Natural killer cell treated with Interleukin-12 subunit alpha and Interleukin-12 subunit beta and Interleukin-15 and Interleukin-18, amount 100 ng/mL, for 72 hours (primary cell): ENCODE results near the gene SH3TC2. TPM values are rescaled to one million over a fixed set of nuclear protein-coding genes. Genes with fewer than 3 reads are reported as not detected.

Source experiments
- ATAC-seq, 2 donors: fragments of 150-1000 bp; cut with Tn5 transposase in 1 of 2; sonication (Bioruptor Pico), chemical (Tn5 transposase) in 1 of 2; 2 replicates each; pipeline ENCODE4 v1.10.0; 2021
- DNase-seq: peaks from one replicate; pipeline ENCODE4 v3.0.0; 2022; ENCODE audit warnings: low spot score
- H3K27ac Mint-ChIP-seq, 2 donors: 1 replicate in 1 of 2; 2 replicates in 1 of 2; pipeline ENCODE4 v1.8.0; 2022; ENCODE audit warnings: mixed read lengths in 2 of 2, mild to moderate bottlenecking in 1 of 2, moderate library complexity in 1 of 2
- H3K27me3 Mint-ChIP-seq, 2 donors: 1 replicate in 1 of 2; 2 replicates in 1 of 2; pipeline ENCODE4 v1.8.0; 2022; ENCODE audit warnings: mixed read lengths in 2 of 2
- H3K36me3 Mint-ChIP-seq: one replicate; pipeline ENCODE4 v1.8.0; 2022; ENCODE audit warnings: mixed read lengths
- H3K4me1 Mint-ChIP-seq, 2 donors: 1 replicate in 1 of 2; 2 replicates in 1 of 2; pipeline ENCODE4 v1.8.0; 2022; ENCODE audit warnings: low read depth in 2 of 2, mixed read lengths in 2 of 2, mild to moderate bottlenecking in 1 of 2
- H3K4me3 Mint-ChIP-seq: one replicate; pipeline ENCODE4 v1.8.0; 2022; ENCODE audit warnings: mixed read lengths
- H3K9me3 Mint-ChIP-seq: 2 replicates; pipeline ENCODE4 v1.8.0; 2022; ENCODE audit warnings: mixed read lengths
- total RNA-seq, 2 donors: library from RNA; stranded (reverse); gene quantifications; one replicate each; pipeline ENCODE4 v1.2.3, GENCODE V29; 2022

SH3TC2 gene
- total RNA-seq, 2 donors from 2014 or later = not detected

GRCh38 chr5:149014571-149015031, 48.3 kb downstream of the SH3TC2 start:
- ATAC-seq (no peak), DNase-seq (no peak)
- Mint-ChIP-seq H3K9me3 (no peaks in the 10 kb centered on the region), H3K27me3 (peaks cover 9 to 10% of the 10 kb centered on the region in 2 donors), H3K36me3 (peaks cover 5% of the 10 kb centered on the region), H3K4me1 (peaks cover 11 to 25% of the 10 kb centered on the region in 2 donors), H3K27ac (no peak overlapping the region), H3K4me3 (no peak overlapping the region)

- no peak for ATAC-seq
- no peak overlapping the region for H3K27ac Mint-ChIP-seq
- DNase-seq = no peak
- peaks cover 7 to 19% of the 10 kb centered on the region in 2 donors for H3K4me1 Mint-ChIP-seq
- H3K9me3 Mint-ChIP-seq = no peaks in the 10 kb centered on the region
- H3K36me3 Mint-ChIP-seq = peaks cover 2% of the 10 kb centered on the region
- no peak overlapping the region for H3K4me3 Mint-ChIP-seq
- peaks cover 5 to 6% of the 10 kb centered on the region in 2 donors for H3K27me3 Mint-ChIP-seq
These were observed 49.1 kb downstream of the SH3TC2 start for GRCh38 chr5:149013796-149014195.

DNA sequence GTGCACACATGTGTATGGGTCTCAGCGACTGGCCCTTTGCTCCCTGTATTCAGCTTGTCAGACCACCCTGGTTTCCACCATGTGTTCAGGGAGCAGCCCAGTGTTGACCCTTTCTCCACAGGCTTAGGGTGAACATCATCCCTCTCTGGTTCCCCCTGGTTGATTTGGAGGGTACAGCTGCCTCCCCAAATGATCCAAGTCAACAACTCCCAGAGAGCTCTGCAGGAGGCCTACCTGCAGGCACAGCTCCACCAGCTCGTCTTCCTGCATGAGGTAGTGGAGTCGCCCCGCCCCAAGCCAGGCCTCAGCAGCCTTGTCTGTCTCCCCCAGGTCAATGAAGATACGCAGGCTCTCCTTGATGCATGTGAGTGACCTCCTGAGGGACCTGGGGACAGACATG, 50.5 kb downstream of the SH3TC2 start:
- Mint-ChIP-seq H3K4me3 (no peak overlapping the region), H3K36me3 (no peaks in the 10 kb centered on the region), H3K27me3 (peaks cover 0 to 2% of the 10 kb centered on the region in 2 donors), H3K9me3 (no peaks in the 10 kb centered on the region), H3K27ac (no peak overlapping the region), H3K4me1 (peaks cover 4 to 11% of the 10 kb centered on the region in 2 donors)
- ATAC-seq = peak; percentile 17 to 38
- no peak for DNase-seq

DNA sequence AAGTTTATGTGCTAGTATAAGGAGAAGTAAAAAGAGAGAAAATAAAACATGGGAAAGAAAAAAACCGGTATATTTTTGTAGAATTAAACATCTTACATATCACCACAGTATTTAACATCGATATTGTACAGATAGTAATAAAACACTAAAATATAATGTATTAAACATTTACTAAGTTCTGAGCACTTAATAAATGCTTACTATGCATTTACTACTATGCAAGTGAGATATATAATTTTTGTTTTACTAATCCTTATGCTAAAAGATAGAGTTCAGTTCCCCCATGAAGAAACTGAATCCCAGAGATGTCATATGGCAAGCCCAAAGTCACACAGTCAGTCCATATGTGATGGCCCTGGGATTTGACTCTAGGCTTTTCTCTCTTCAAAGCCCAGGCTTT, 51.1 kb downstream of the SH3TC2 start:
- DNase-seq = no peak
- no peak overlapping the region for H3K4me3 Mint-ChIP-seq
- no peaks in the 10 kb centered on the region for H3K36me3 Mint-ChIP-seq
- no peak overlapping the region for H3K27ac Mint-ChIP-seq
- H3K9me3 Mint-ChIP-seq = no peaks in the 10 kb centered on the region
- ATAC-seq = no peak
- H3K4me1 Mint-ChIP-seq = peaks cover 4 to 11% of the 10 kb centered on the region in 2 donors
- peaks cover 0 to 2% of the 10 kb centered on the region in 2 donors for H3K27me3 Mint-ChIP-seq

GRCh38 chr5:149011084-149011483, 51.8 kb downstream of the SH3TC2 start:
- H3K36me3 Mint-ChIP-seq = no peaks in the 10 kb centered on the region
- peaks cover 0 to 2% of the 10 kb centered on the region in 2 donors for H3K27me3 Mint-ChIP-seq
- no peak for DNase-seq
- H3K9me3 Mint-ChIP-seq = no peaks in the 10 kb centered on the region
- H3K4me1 Mint-ChIP-seq = peaks cover 6 to 11% of the 10 kb centered on the region in 2 donors
- H3K27ac Mint-ChIP-seq = no peak overlapping the region
- no peak for ATAC-seq
- H3K4me3 Mint-ChIP-seq = no peak overlapping the region

DNA sequence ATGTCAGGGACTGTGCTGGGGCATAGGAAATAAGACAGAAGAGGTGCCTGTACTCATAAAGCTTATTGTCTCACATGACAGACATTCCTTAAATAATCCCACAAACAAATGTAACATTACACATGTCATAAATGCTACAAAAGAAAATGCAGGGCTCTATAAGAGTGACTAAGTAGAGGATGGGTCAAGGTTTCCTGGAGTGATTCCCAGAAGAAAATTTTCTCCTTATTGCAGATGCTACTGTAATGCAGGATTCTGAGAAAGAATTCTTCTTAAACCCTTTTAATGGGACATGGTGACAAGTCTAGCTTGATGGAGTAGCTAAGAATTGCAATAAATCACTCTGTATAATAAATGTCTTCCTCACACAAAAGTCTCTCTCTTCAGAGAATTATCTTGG, 55.7 kb downstream of the SH3TC2 start:
- Mint-ChIP-seq H3K4me1 (peaks cover 6% of the 10 kb centered on the region in 2 donors), H3K27ac (no peak overlapping the region)

DNA sequence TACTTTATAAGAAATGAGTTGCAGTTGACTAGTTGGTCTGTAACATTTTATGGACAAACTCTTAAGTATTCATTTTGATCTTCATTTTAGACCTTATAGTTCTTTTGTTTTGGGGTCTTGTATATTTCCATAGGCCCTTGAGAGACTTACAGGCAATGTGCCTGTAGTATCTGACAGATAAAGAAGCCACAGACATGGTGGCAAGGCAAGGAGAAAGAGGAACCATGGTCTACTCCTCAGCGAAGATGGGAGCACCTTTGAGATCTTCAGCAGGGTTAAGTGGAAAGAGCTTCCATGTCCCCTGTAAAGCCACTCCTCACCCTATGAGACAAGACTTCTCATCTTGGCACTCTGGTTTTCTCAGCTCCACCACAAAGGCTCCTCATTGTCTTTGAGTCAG, 56.4 kb downstream of the SH3TC2 start:
- peaks cover 4 to 7% of the 10 kb centered on the region in 2 donors for H3K27me3 Mint-ChIP-seq
- H3K27ac Mint-ChIP-seq = no peak overlapping the region
- no peaks in the 10 kb centered on the region for H3K9me3 Mint-ChIP-seq
- peaks cover 6% of the 10 kb centered on the region in 2 donors for H3K4me1 Mint-ChIP-seq
- DNase-seq (no peak), ATAC-seq (no peak)
- H3K36me3 Mint-ChIP-seq = no peaks in the 10 kb centered on the region
- no peak overlapping the region for H3K4me3 Mint-ChIP-seq

More for the DNA sequence above, 55.7 kb downstream of the SH3TC2 start:
- peaks cover 0 to 2% of the 10 kb centered on the region in 2 donors for H3K27me3 Mint-ChIP-seq
- H3K4me3 Mint-ChIP-seq = no peak overlapping the region
- no peaks in the 10 kb centered on the region for H3K36me3 Mint-ChIP-seq
- no peak for ATAC-seq
- no peaks in the 10 kb centered on the region for H3K9me3 Mint-ChIP-seq
- no peak for DNase-seq

- Mint-ChIP-seq H3K27ac (peak overlapping the region in 1 of 2 donors; percentile 74), H3K4me3 (no peak overlapping the region), H3K4me1 (peaks cover 6% of the 10 kb centered on the region in 2 donors), H3K27me3 (peaks cover 4 to 15% of the 10 kb centered on the region in 2 donors), H3K36me3 (no peaks in the 10 kb centered on the region), H3K9me3 (no peaks in the 10 kb centered on the region)
- ATAC-seq = peak in 1 of 2 donors; percentile 76
- DNase-seq = no peak
These were observed 57.6 kb downstream of the SH3TC2 start for GRCh38 chr5:149005077-149005892.

GRCh38 chr5:149004559-149004958, 58.3 kb downstream of the SH3TC2 start:
- Mint-ChIP-seq H3K27ac (no peak overlapping the region), H3K9me3 (no peaks in the 10 kb centered on the region), H3K4me3 (no peak overlapping the region), H3K4me1 (peaks cover 6% of the 10 kb centered on the region in 2 donors), H3K36me3 (no peaks in the 10 kb centered on the region), H3K27me3 (peaks cover 2 to 22% of the 10 kb centered on the region in 2 donors)
- ATAC-seq (no peak), DNase-seq (no peak)

- Mint-ChIP-seq H3K27ac (no peak overlapping the region), H3K36me3 (no peaks in the 10 kb centered on the region), H3K27me3 (peaks cover 2 to 25% of the 10 kb centered on the region in 2 donors), H3K4me3 (no peak overlapping the region), H3K9me3 (no peaks in the 10 kb centered on the region), H3K4me1 (peaks cover 6% of the 10 kb centered on the region in 2 donors)
- ATAC-seq (no peak), DNase-seq (no peak)
These were observed 59.8 kb downstream of the SH3TC2 start for GRCh38 chr5:149002761-149003689.

- DNase-seq (no peak), ATAC-seq (no peak)
- Mint-ChIP-seq H3K9me3 (no peaks in the 10 kb centered on the region), H3K36me3 (no peaks in the 10 kb centered on the region), H3K27ac (no peak overlapping the region), H3K4me1 (peaks cover 6% of the 10 kb centered on the region in 2 donors), H3K27me3 (peaks cover 2 to 25% of the 10 kb centered on the region in 2 donors), H3K4me3 (no peak overlapping the region)
These were observed 60.8 kb downstream of the SH3TC2 start for GRCh38 chr5:149002053-149002452.

DNA sequence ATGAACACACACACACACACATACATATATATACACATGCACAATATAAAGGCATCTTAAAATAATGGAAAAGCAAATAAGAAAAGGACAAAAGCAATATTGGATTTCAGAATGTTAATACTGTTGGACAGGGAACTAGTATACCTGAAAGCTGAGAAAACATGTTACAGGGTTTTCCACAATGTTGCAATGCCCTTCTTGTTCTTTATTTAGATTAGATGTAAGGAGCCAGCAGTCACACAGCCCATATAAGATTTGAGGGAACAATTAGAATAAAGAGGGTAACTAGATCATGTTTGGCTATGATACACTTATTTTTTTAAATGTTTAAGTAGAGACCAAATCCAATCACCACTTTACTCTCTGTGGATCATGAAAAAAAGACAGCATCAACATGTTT, 61.7 kb downstream of the SH3TC2 start:
- H3K4me1 Mint-ChIP-seq = peaks cover 4 to 6% of the 10 kb centered on the region in 2 donors
- no peaks in the 10 kb centered on the region for H3K36me3 Mint-ChIP-seq
- no peak overlapping the region for H3K27ac Mint-ChIP-seq
- ATAC-seq (no peak), DNase-seq (no peak)
- H3K27me3 Mint-ChIP-seq = peaks cover 2 to 25% of the 10 kb centered on the region in 2 donors
- no peak overlapping the region for H3K4me3 Mint-ChIP-seq
- H3K9me3 Mint-ChIP-seq = no peaks in the 10 kb centered on the region

DNA sequence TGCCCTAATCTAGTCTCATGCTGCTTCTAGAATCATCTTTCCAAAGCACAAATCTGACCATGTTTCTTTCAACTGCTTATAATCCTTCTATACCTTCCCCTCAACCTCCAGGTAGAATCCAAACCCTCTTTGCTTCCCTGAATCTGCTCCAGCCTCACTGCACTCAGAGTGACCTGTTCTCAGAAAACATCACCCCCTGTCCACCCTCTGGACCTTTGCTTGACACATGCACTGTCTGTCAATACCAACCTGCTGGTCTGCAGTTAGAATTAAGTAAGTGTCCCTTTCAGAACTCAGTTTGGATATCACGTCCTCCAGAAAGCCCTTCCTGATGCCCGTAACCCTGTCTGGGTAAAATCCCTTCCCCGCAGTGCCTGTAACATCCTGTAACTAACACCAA, 63.1 kb downstream of the SH3TC2 start:
- H3K27me3 Mint-ChIP-seq = peaks cover 2 to 25% of the 10 kb centered on the region in 2 donors
- no peak overlapping the region for H3K27ac Mint-ChIP-seq
- ATAC-seq (no peak), DNase-seq (no peak)
- no peaks in the 10 kb centered on the region for H3K4me1 Mint-ChIP-seq
- H3K36me3 Mint-ChIP-seq = no peaks in the 10 kb centered on the region
- H3K9me3 Mint-ChIP-seq = no peaks in the 10 kb centered on the region
- no peak overlapping the region for H3K4me3 Mint-ChIP-seq
